Right lobe of liver (tissue), 6 donors: ENCODE data around the gene PRM2. TPM values are rescaled to one million over a fixed set of nuclear protein-coding genes. Genes with fewer than 3 reads are reported as not detected.

Source experiments
- ATAC-seq, 4 donors: fragments of 200-7000 bp; cut with Tn5 transposase; one replicate each; pipeline ENCODE4 v1.9.1; 2020; ENCODE audit warnings: mild to moderate bottlenecking in 4 of 4, moderate library complexity in 4 of 4
- DNase-seq, 3 donors: peaks; one replicate each; pipeline ENCODE4 v3.0.0-alpha.2; 2020
- H3K27ac ChIP-seq, 3 donors: fragments of 200-600 bp; one replicate each; pipeline ENCODE4 v1.8.0; 2022
- H3K27me3 ChIP-seq, 2 donors: fragments of 200-600 bp; one replicate each; pipeline ENCODE4 v1.8.0; 2022
- H3K36me3 ChIP-seq, 4 donors: fragments of 200-600 bp; sonication (generic) in 1 of 4; one replicate each; pipeline versions ENCODE4 v1.5.1 to v1.8.0; 2017 to 2022; ENCODE audit warnings: control low read depth in 1 of 4
- H3K4me1 ChIP-seq, 4 donors: fragments of 200-600 bp; sonication (generic) in 1 of 4; one replicate each; pipeline versions ENCODE4 v1.5.1 to v1.8.0; 2017 to 2022; ENCODE audit warnings: control low read depth in 1 of 4
- H3K4me3 ChIP-seq, 3 donors: fragments of 200-600 bp; one replicate each; pipeline ENCODE4 v1.8.0; 2022
- H3K9me3 ChIP-seq, 4 donors: fragments of 200-600 bp; sonication (generic) in 1 of 4; one replicate each; pipeline versions ENCODE4 v1.5.1 to v1.8.0; 2017 to 2022; ENCODE audit warnings: control low read depth in 1 of 4
- CTCF ChIP-seq, 4 donors: fragments of 200-600 bp in 3 of 4; fragments of 450-650 bp in 1 of 4; IDR thresholded peaks; one replicate each; pipeline versions ENCODE4 v1.5.1 to v1.8.0; 2016 to 2022; ENCODE audit warnings: antibody characterized with exemption in 4 of 4, mild to moderate bottlenecking in 2 of 4
- POLR2A ChIP-seq: fragments of 450-650 bp; IDR thresholded peaks from one replicate; pipeline ENCODE4 v1.6.1; 2017; ENCODE audit warnings: antibody characterized with exemption, mild to moderate bottlenecking
- WGBS: methylation state at CpG from one replicate; pipeline ENCODE4 v1.1.6; 2018; ENCODE audit warnings: low coverage, low lambda C conversion rate; ENCODE audit not compliant: insufficient coverage; ENCODE audit errors: missing lambda C conversion rate; 5-methylcytosine and 5-hydroxymethylcytosine counted together
- intact Hi-C, 2 donors: fragments of 100-400 bp; cut with DNase I; formaldehyde crosslinking; loops; one replicate each; pipeline versions ENCODE4 v1.11.2 to v1.14.1; 2022
- total RNA-seq, 6 experiments: library from RNA; depleted of rRNA in 2 of 6; stranded (reverse); fragments of >200 nt in 2 of 6; fragmentation: NEBNext Ultra II Directional in 3 of 6; extraction: Animal tissue kit (Norgen Biotek cat#: 25700) in 3 of 6; gene quantifications; one replicate each; pipeline versions ENCODE4 v1.1.0 to v1.2.4, GENCODE V29; 2016 to 2023
- donor health status: DM: no; HTN: yes; CAD: no.
- donor health status: DM: no; HTN: no; CAD: no.
- donor health status: DM: no; HTN: no; CAD: no.
- donor health status: DM: no; HTN: yes; CAD: no.
- donor health status: DM: no; HTN: yes; CAD: no.

PRM2 gene
- total RNA-seq, 6 experiments from 2014 or later, result not detected

GRCh38 chr16:11303405-11304138 lies 27.3 kb upstream of the PRM2 start:
- H3K4me1 ChIP-seq, result peaks cover 0 to 10% (median 0%) of the 10 kb centered on the region in 4 donors
- intact Hi-C loops, result no loop called here
- H3K4me3 ChIP-seq, result no peak overlapping the region
- H3K9me3 ChIP-seq, result no peaks in the 10 kb centered on the region
- ATAC-seq, result no peak
- no peak overlapping the region for H3K27ac ChIP-seq
- no peaks in the 10 kb centered on the region for H3K27me3 ChIP-seq
- 64% methylated on average over 16 of the region's 18 CpGs for WGBS
- no peaks in the 10 kb centered on the region for H3K36me3 ChIP-seq
- TF ChIP-seq CTCF (IDR thresholded peaks at IDR 0.05) (no peak), POLR2A (no peak)
- DNase-seq, result no peak

- DNase-seq (no peak), ATAC-seq (no peak)
- intact Hi-C loops, result no loop called here
- Histone ChIP-seq H3K27me3 (no peaks in the 10 kb centered on the region), H3K4me1 (peaks cover 0 to 14% (median 0%) of the 10 kb centered on the region in 4 donors), H3K4me3 (no peak overlapping the region), H3K27ac (no peak overlapping the region), H3K9me3 (no peaks in the 10 kb centered on the region), H3K36me3 (no peaks in the 10 kb centered on the region)
- 83% methylated on average over 4 of the region's 4 CpGs for WGBS
- TF ChIP-seq CTCF (IDR thresholded peaks at IDR 0.05) (no peak), POLR2A (no peak)
Observed at GRCh38 chr16:11302977-11303376, 26.7 kb upstream of the PRM2 start.

- no peak for TF ChIP-seq CTCF (IDR thresholded peaks at IDR 0.05)
- TF ChIP-seq POLR2A, result no peak
- Histone ChIP-seq H3K4me3 (no peak overlapping the region), H3K9me3 (no peaks in the 10 kb centered on the region), H3K36me3 (no peaks in the 10 kb centered on the region), H3K4me1 (peaks cover 0 to 15% (median 4%) of the 10 kb centered on the region in 4 donors), H3K27me3 (no peaks in the 10 kb centered on the region), H3K27ac (no peak overlapping the region)
- intact Hi-C loops, result no loop called here
- 83% methylated on average over 4 of the region's 4 CpGs for WGBS
- no peak for ATAC-seq
- no peak for DNase-seq
Observed at GRCh38 chr16:11301645-11302501, 25.6 kb upstream of the PRM2 start.

- Histone ChIP-seq H3K9me3 (no peaks in the 10 kb centered on the region), H3K36me3 (no peaks in the 10 kb centered on the region), H3K4me1 (peaks cover 0 to 22% (median 4%) of the 10 kb centered on the region in 4 donors), H3K4me3 (no peak overlapping the region), H3K27ac (no peak overlapping the region), H3K27me3 (no peaks in the 10 kb centered on the region)
- 72% methylated on average over 4 of the region's 7 CpGs for WGBS
- DNase-seq (no peak), ATAC-seq (no peak)
- intact Hi-C loops, result no loop called here
- TF ChIP-seq POLR2A (no peak), CTCF (IDR thresholded peaks at IDR 0.05) (no peak)
Observed at GRCh38 chr16:11300560-11300892, 24.2 kb upstream of the PRM2 start.
